ENCODE results near the gene KIF26B. TPM values are rescaled to one million over a fixed set of nuclear protein-coding genes. Genes with fewer than 3 reads are reported as not detected.

The KIF26B gene
- total and polyA plus RNA-seq, 8 donors, result 0.27 to 4.5 (median 0.63) TPM

GRCh38 chr1:245742896-245743295 is 588.1 kb downstream of the KIF26B start:
- Histone ChIP-seq H3K27ac (no peak overlapping the region), H3K9me3 (no peaks in the 10 kb centered on the region), H3K4me1 (no peaks in the 10 kb centered on the region), H3K4me3 (no peak overlapping the region), H3K27me3 (no peaks in the 10 kb centered on the region), H3K36me3 (no peaks in the 10 kb centered on the region)
- WGBS, 2 donors, result 67 to 74% methylated on average over 9 of the region's 9 CpGs
- DNase-seq (no peak), ATAC-seq (no peak), FAIRE-seq (no peak)
- intact Hi-C loops (cut with DNase I), result no loop called here
- TF ChIP-seq CTCF (IDR thresholded peaks at IDR 0.05), result no peak

- no peak overlapping the region for H3K4me3 ChIP-seq
- intact Hi-C loops (cut with DNase I), result no loop called here
- WGBS, 2 donors, result 77 to 89% methylated on average over 10 of the region's 10 CpGs
- no peak for TF ChIP-seq CTCF (IDR thresholded peaks at IDR 0.05)
- ATAC-seq (no peak), DNase-seq (no peak), FAIRE-seq (no peak)
- no peaks in the 10 kb centered on the region for H3K4me1 ChIP-seq
- no peaks in the 10 kb centered on the region for H3K9me3 ChIP-seq
- H3K27ac ChIP-seq, result no peak overlapping the region
- no peaks in the 10 kb centered on the region for H3K36me3 ChIP-seq
- H3K27me3 ChIP-seq, result no peaks in the 10 kb centered on the region
Measured at GRCh38 chr1:245748240-245748639, 593.5 kb downstream of the KIF26B start.

GRCh38 chr1:245748646-245749045 is 593.9 kb downstream of the KIF26B start:
- DNase-seq (no peak), FAIRE-seq (no peak), ATAC-seq (no peak)
- no peaks in the 10 kb centered on the region for H3K9me3 ChIP-seq
- no peaks in the 10 kb centered on the region for H3K27me3 ChIP-seq
- H3K4me3 ChIP-seq, result no peak overlapping the region
- no peaks in the 10 kb centered on the region for H3K4me1 ChIP-seq
- intact Hi-C loops (cut with DNase I), result no loop called here
- 90 to 92% methylated on average over 3 of the region's 3 CpGs for WGBS, 2 donors
- H3K36me3 ChIP-seq, result no peaks in the 10 kb centered on the region
- no peak for TF ChIP-seq CTCF (IDR thresholded peaks at IDR 0.05)
- no peak overlapping the region for H3K27ac ChIP-seq

GRCh38 chr1:245749053-245749452 is 594.3 kb downstream of the KIF26B start:
- FAIRE-seq (no peak), ATAC-seq (no peak), DNase-seq (no peak)
- no peak for TF ChIP-seq CTCF (IDR thresholded peaks at IDR 0.05)
- no peaks in the 10 kb centered on the region for H3K4me1 ChIP-seq
- no peaks in the 10 kb centered on the region for H3K36me3 ChIP-seq
- H3K9me3 ChIP-seq, result no peaks in the 10 kb centered on the region
- H3K27ac ChIP-seq, result no peak overlapping the region
- intact Hi-C loops (cut with DNase I), result no loop called here
- 80 to 89% methylated on average over 3 of the region's 3 CpGs for WGBS, 2 donors
- no peaks in the 10 kb centered on the region for H3K27me3 ChIP-seq
- no peak overlapping the region for H3K4me3 ChIP-seq

GRCh38 chr1:245750261-245750660 is 595.5 kb downstream of the KIF26B start:
- H3K27ac ChIP-seq, result no peak overlapping the region
- no peak for ATAC-seq
- 75 to 91% methylated on average over 3 of the region's 3 CpGs for WGBS, 2 donors
- no peak for TF ChIP-seq CTCF (IDR thresholded peaks at IDR 0.05)
- FAIRE-seq, result no peak
- intact Hi-C loops (cut with DNase I), result no loop called here
- H3K9me3 ChIP-seq, result no peaks in the 10 kb centered on the region
- no peaks in the 10 kb centered on the region for H3K27me3 ChIP-seq
- no peak for DNase-seq
- H3K4me1 ChIP-seq, result no peaks in the 10 kb centered on the region
- H3K36me3 ChIP-seq, result no peaks in the 10 kb centered on the region
- H3K4me3 ChIP-seq, result no peak overlapping the region

Data from pancreas (tissue), 10 donors.